Measurements from ENCODE around the gene KPNA1. TPM values are rescaled to one million over a fixed set of nuclear protein-coding genes. Genes with fewer than 3 reads are reported as not detected.

KPNA1 gene
- polyA plus RNA-seq, 1 experiment = 54.0 TPM

DNA sequence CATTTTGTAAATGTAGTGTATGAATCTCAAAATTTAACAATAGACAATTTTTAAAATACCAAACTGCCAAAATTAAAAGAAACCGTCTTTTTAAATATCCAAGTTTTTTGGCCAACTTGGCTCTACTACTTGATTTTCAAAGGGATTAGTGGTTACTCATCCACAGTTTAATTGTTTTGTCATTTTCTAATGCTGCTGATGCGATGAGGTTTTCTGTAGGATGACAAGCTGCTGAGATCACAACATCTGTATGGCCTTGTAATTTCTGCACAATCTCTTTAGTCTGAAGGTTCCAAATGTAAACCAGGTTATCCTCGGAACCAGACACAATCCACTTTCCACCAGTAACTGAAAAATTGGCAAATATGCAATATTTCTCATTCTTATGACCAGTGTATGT lies 100.3 kb downstream of the KPNA1 start:
- no peaks in the 10 kb centered on the region for H3K27me3 ChIP-seq (ENCODE audit: control insufficient read depth, insufficient read depth, low read length)
- TF ChIP-seq, protein P1, sequence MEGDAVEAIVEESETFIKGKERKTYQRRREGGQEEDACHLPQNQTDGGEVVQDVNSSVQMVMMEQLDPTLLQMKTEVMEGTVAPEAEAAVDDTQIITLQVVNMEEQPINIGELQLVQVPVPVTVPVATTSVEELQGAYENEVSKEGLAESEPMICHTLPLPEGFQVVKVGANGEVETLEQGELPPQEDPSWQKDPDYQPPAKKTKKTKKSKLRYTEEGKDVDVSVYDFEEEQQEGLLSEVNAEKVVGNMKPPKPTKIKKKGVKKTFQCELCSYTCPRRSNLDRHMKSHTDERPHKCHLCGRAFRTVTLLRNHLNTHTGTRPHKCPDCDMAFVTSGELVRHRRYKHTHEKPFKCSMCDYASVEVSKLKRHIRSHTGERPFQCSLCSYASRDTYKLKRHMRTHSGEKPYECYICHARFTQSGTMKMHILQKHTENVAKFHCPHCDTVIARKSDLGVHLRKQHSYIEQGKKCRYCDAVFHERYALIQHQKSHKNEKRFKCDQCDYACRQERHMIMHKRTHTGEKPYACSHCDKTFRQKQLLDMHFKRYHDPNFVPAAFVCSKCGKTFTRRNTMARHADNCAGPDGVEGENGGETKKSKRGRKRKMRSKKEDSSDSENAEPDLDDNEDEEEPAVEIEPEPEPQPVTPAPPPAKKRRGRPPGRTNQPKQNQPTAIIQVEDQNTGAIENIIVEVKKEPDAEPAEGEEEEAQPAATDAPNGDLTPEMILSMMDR (IDR thresholded peaks at IDR 0.05; ENCODE audit: low read depth, low read length) = no peak
- H3K9me3 ChIP-seq (ENCODE audit: control insufficient read depth, insufficient read depth, low read length) = no peaks in the 10 kb centered on the region
- POLR2A ChIA-PET = no interaction called here
- no peak overlapping the region for H3K4me3 ChIP-seq (ENCODE audit: low read depth, low read length)
- DNase-seq (ENCODE audit: low read depth, low spot score) = no peak
- no peak overlapping the region for H3K27ac ChIP-seq (ENCODE audit: low read depth, low read length)
- CTCF ChIA-PET = no interaction called here

DNA sequence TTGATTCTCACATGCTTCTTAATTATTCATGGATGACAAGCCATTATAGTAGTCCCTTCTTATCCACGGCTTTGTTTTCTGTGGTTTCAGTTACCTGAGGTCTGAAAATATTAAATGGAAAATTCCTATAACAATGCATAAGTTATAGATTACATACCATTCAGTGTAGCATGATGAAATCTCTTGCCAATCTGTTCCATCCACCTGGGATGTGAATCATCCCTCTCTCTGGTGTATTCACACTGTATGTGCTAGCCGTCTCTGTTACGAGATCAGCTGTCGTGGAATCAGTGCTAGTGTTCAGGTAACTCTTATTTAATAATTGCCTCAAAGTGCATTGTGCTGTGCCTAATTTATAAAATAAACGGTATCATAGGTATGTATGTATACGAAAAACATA lies 104.1 kb downstream of the KPNA1 start:
- Histone ChIP-seq H3K27ac (ENCODE audit: low read depth, low read length) (no peak overlapping the region), H3K9me3 (ENCODE audit: control insufficient read depth, insufficient read depth, low read length) (no peaks in the 10 kb centered on the region), H3K4me3 (ENCODE audit: low read depth, low read length) (no peak overlapping the region), H3K27me3 (ENCODE audit: control insufficient read depth, insufficient read depth, low read length) (no peaks in the 10 kb centered on the region)
- POLR2A ChIA-PET = no interaction called here
- DNase-seq (ENCODE audit: low read depth, low spot score) = no peak
- CTCF ChIA-PET = interaction anchor here (1.2 to 2.8 kb wide), 4 partner anchors 18 to 269 kb away, joined by 5 to 12 read pairs (median 5); partner anchors contain the start of gene FAM162A
- TF ChIP-seq, protein P1 (IDR thresholded peaks at IDR 0.05; ENCODE audit: low read depth, low read length) = no peak

GRCh38 chr3:122410111-122410510 lies 104.6 kb downstream of the KPNA1 start:
- ChIA-PET CTCF (interaction anchor here (1.2 to 3.8 kb wide), 2 partner anchors 18 to 269 kb away, joined by 5 to 36 read pairs; no protein-coding TSS in a partner anchor), POLR2A (no interaction called here)
- Histone ChIP-seq H3K27ac (ENCODE audit: low read depth, low read length) (no peak overlapping the region), H3K4me3 (ENCODE audit: low read depth, low read length) (no peak overlapping the region), H3K27me3 (ENCODE audit: control insufficient read depth, insufficient read depth, low read length) (no peaks in the 10 kb centered on the region), H3K9me3 (ENCODE audit: control insufficient read depth, insufficient read depth, low read length) (no peaks in the 10 kb centered on the region)
- TF ChIP-seq, protein P1 (IDR thresholded peaks at IDR 0.05; ENCODE audit: low read depth, low read length) = no peak
- no peak for DNase-seq (ENCODE audit: low read depth, low spot score)

- POLR2A ChIA-PET = no interaction called here
Measured at GRCh38 chr3:122409446-122409845, 105.3 kb downstream of the KPNA1 start.

GRCh38 chr3:122407946-122408345 lies 106.8 kb downstream of the KPNA1 start:
- CTCF ChIA-PET = interaction anchor here (0.6 to 3.8 kb wide), 2 partner anchors 15 to 58 kb away, joined by 3 to 36 read pairs; no protein-coding TSS in a partner anchor
- no peak overlapping the region for H3K27ac ChIP-seq (ENCODE audit: low read depth, low read length)

More at GRCh38 chr3:122409446-122409845, 105.3 kb downstream of the KPNA1 start:
- no peak overlapping the region for H3K4me3 ChIP-seq (ENCODE audit: low read depth, low read length)
- no peaks in the 10 kb centered on the region for H3K27me3 ChIP-seq (ENCODE audit: control insufficient read depth, insufficient read depth, low read length)
- no peak overlapping the region for H3K27ac ChIP-seq (ENCODE audit: low read depth, low read length)
- TF ChIP-seq, protein P1 (IDR thresholded peaks at IDR 0.05; ENCODE audit: low read depth, low read length) = no peak
- H3K9me3 ChIP-seq (ENCODE audit: control insufficient read depth, insufficient read depth, low read length) = no peaks in the 10 kb centered on the region
- DNase-seq (ENCODE audit: low read depth, low spot score) = no peak
- CTCF ChIA-PET = interaction anchor here (1.2 to 3.8 kb wide), 2 partner anchors 17 to 270 kb away, joined by 5 to 36 read pairs; no protein-coding TSS in a partner anchor

More at GRCh38 chr3:122407946-122408345, 106.8 kb downstream of the KPNA1 start:
- TF ChIP-seq, protein P1 (IDR thresholded peaks at IDR 0.05; ENCODE audit: low read depth, low read length) = no peak
- Histone ChIP-seq H3K27me3 (ENCODE audit: control insufficient read depth, insufficient read depth, low read length) (no peaks in the 10 kb centered on the region), H3K9me3 (ENCODE audit: control insufficient read depth, insufficient read depth, low read length) (no peaks in the 10 kb centered on the region), H3K4me3 (ENCODE audit: low read depth, low read length) (no peak overlapping the region)
- no peak for DNase-seq (ENCODE audit: low read depth, low spot score)
- POLR2A ChIA-PET = no interaction called here
